GM23248 (cell line): ENCODE measurements around the gene PCCA. TPM values are rescaled to one million over a fixed set of nuclear protein-coding genes. Genes with fewer than 3 reads are reported as not detected.
A peak's percentile ranks its signal among the peaks of the same experiment; 100 is the strongest.

Experiments
- DNase-seq: peaks from one replicate; pipeline ENCODE4 v3.0.0-alpha.2; 2015
- H2AFZ ChIP-seq: fragments of 200-600 bp; sonication (generic); 2 replicates; pipeline ENCODE4 v1.6.1; 2016; ENCODE audit warnings: antibody characterized with exemption
- H3F3A ChIP-seq: fragments of 200-600 bp; sonication (generic); 2 replicates; pipeline ENCODE4 v1.6.1; 2016; ENCODE audit warnings: mild to moderate bottlenecking, antibody characterized with exemption, mixed run types; ENCODE audit not compliant: insufficient read depth
- H3K27ac ChIP-seq: fragments of 200-600 bp; sonication (generic); 2 replicates; pipeline ENCODE4 v1.5.1; 2016; ENCODE audit warnings: mild to moderate bottlenecking
- H3K27me3 ChIP-seq: fragments of 200-600 bp; sonication (generic); replicated peaks from 2 replicates; pipeline ENCODE4 v1.6.1; 2016; ENCODE audit warnings: mild to moderate bottlenecking; ENCODE audit not compliant: insufficient read depth
- H3K36me3 ChIP-seq: fragments of 200-600 bp; sonication (generic); 2 replicates; pipeline ENCODE4 v1.6.1; 2016; ENCODE audit warnings: low read depth, mild to moderate bottlenecking
- H3K4me1 ChIP-seq: fragments of 200-600 bp; sonication (generic); 2 replicates; pipeline ENCODE4 v1.6.1; 2016; ENCODE audit warnings: mild to moderate bottlenecking; ENCODE audit not compliant: insufficient read depth
- H3K4me2 ChIP-seq: fragments of 200-600 bp; sonication (generic); one replicate; pipeline ENCODE4 v1.6.1; 2016; ENCODE audit warnings: mild to moderate bottlenecking; ENCODE audit not compliant: unreplicated experiment
- H3K4me3 ChIP-seq: fragments of 200-600 bp; sonication (generic); 2 replicates; pipeline ENCODE4 v1.5.1; 2016; ENCODE audit warnings: mild to moderate bottlenecking
- H3K79me2 ChIP-seq: fragments of 200-600 bp; sonication (generic); 2 replicates; pipeline ENCODE4 v1.6.1; 2016; ENCODE audit warnings: mild to moderate bottlenecking; ENCODE audit not compliant: insufficient read depth
- H3K9ac ChIP-seq: fragments of 200-600 bp; sonication (generic); 2 replicates; pipeline ENCODE4 v1.6.1; 2016; ENCODE audit warnings: mild to moderate bottlenecking
- H3K9me2 ChIP-seq: fragments of 200-600 bp; sonication (generic); 2 replicates; pipeline ENCODE4 v1.6.1; 2016; ENCODE audit warnings: mixed run types, mild to moderate bottlenecking, moderate library complexity; ENCODE audit not compliant: insufficient read depth
- H3K9me3 ChIP-seq: fragments of 200-600 bp; sonication (generic); one replicate; pipeline ENCODE4 v1.6.1; 2017; ENCODE audit warnings: low read depth
- H4K20me1 ChIP-seq: fragments of 200-600 bp; sonication (generic); 2 replicates; pipeline ENCODE4 v1.6.0; 2016; ENCODE audit not compliant: insufficient read depth
- EZH2 ChIP-seq: fragments of 200-600 bp; sonication (generic); IDR thresholded peaks from 2 replicates; pipeline ENCODE4 v1.6.1; 2018; ENCODE audit warnings: antibody characterized with exemption, mild to moderate bottlenecking; ENCODE audit not compliant: insufficient read depth, poor library complexity, severe bottlenecking
- EZH2phosphoT487 ChIP-seq: fragments of 200-600 bp; sonication (generic); IDR thresholded peaks from 2 replicates; pipeline ENCODE4 v1.6.1; 2018; ENCODE audit warnings: antibody characterized with exemption, moderate library complexity, mild to moderate bottlenecking, low read depth; ENCODE audit not compliant: insufficient read depth
- WGBS, 2 experiments: methylation state at CpG; one replicate each; pipeline ENCODE4 v1.1.6; 2015 to 2017; ENCODE audit warnings: low lambda C conversion rate in 2 of 2, low coverage in 1 of 2; ENCODE audit errors: missing lambda C conversion rate in 2 of 2; 5-methylcytosine and 5-hydroxymethylcytosine counted together
- in situ Hi-C: fragments of 300-500 bp; cut with MboI; formaldehyde crosslinking; loops from 2 replicates; pipeline ENCODE4 v1.15.0; 2020
- polyA plus RNA-seq: library from polyadenylated mRNA; unstranded; fragments of >200 nt; fragmentation: Nextera tagmentation; extraction: Ambion mirVana; gene quantifications from 2 replicates; pipeline ENCODE4 v1.2.1, GENCODE V29; 2016
- total RNA-seq: library from RNA; depleted of rRNA; stranded (reverse); fragments of >200 nt; shearing (Covaris generic); gene quantifications from 2 replicates; pipeline ENCODE4 v1.2.3, GENCODE V29; 2014

PCCA gene
- total and polyA plus RNA-seq, 2 experiments from 2014 or later = 9.1 to 9.6 TPM

DNA sequence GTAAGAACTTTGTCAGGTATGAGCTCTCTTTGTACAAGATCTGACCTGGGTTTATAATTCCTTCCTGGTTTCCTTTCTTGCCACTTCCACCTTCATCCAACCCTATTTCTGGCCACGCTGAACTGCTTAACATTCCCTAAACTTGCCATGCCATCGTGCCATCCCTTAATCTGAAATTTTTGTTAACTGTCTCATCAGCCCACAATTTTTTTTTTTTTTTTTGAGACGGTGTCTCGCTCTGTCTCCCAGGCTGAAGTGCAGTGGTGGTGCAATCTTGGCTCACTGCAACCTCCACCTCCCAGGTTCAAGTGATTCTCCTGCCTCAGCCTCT lies 355.1 kb downstream of the PCCA start:
- Histone ChIP-seq H3K4me1 (peaks cover 23% of the 10 kb centered on the region), H4K20me1 (no peaks in the 10 kb centered on the region), H3K27me3 (no peaks in the 10 kb centered on the region), H3K9me2 (no peaks in the 10 kb centered on the region), H3K36me3 (no peaks in the 10 kb centered on the region), H3K4me3 (no peak overlapping the region), H2AFZ (no peak overlapping the region), H3K9me3 (no peaks in the 10 kb centered on the region), H3K79me2 (no peaks in the 10 kb centered on the region), H3F3A (peaks cover 10% of the 10 kb centered on the region), H3K27ac (no peak overlapping the region), H3K9ac (no peak overlapping the region), H3K4me2 (no peak overlapping the region)
- TF ChIP-seq EZH2phosphoT487 = no peak
- TF ChIP-seq EZH2 = no peak
- in situ Hi-C loops = no loop called here
- peak; percentile 16 for DNase-seq
- WGBS, 2 experiments = 64 to 70% methylated on average over 4 of the region's 4 CpGs

- TF ChIP-seq EZH2phosphoT487 (no peak), EZH2 (no peak)
Measured at GRCh38 chr13:100447831-100448230, 358.9 kb downstream of the PCCA start.

DNA sequence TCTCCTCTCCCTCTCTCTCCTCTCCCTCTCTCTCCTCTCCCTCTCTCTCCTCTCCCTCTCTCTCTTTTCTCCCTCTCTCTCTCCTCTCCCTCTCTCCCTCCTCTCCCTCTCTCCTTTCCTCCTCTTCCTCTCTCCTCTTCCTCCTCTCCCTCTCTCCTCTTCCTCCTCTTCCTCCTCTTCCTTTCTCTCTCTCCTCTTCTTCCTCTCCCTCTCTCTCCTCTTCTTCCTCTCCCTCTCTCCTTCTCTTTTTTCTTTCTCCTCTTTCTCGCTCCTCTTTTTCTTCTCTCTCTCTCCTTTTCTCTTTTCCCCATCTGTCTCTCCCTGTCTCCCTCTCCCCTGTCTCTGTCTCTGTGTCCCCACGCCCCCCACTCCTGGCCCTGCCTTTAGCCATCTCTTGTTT lies 363.0 kb downstream of the PCCA start:
- no peaks in the 10 kb centered on the region for H3K79me2 ChIP-seq
- DNase-seq = no peak
- H3K9ac ChIP-seq = no peak overlapping the region
- no peak for TF ChIP-seq EZH2phosphoT487
- no peak for TF ChIP-seq EZH2
- in situ Hi-C loops = no loop called here
- no peak overlapping the region for H3K27ac ChIP-seq
- no peaks in the 10 kb centered on the region for H3K9me2 ChIP-seq
- H3K27me3 ChIP-seq = no peaks in the 10 kb centered on the region
- no peaks in the 10 kb centered on the region for H4K20me1 ChIP-seq
- no peak overlapping the region for H2AFZ ChIP-seq
- no peaks in the 10 kb centered on the region for H3F3A ChIP-seq
- WGBS, 2 experiments = 88 to 92% methylated on average over 2 of the region's 2 CpGs
- H3K4me2 ChIP-seq = no peak overlapping the region
- H3K4me3 ChIP-seq = no peak overlapping the region
- no peaks in the 10 kb centered on the region for H3K9me3 ChIP-seq
- H3K36me3 ChIP-seq = no peaks in the 10 kb centered on the region
- H3K4me1 ChIP-seq = no peaks in the 10 kb centered on the region

More at GRCh38 chr13:100447831-100448230, 358.9 kb downstream of the PCCA start:
- Histone ChIP-seq H3K79me2 (no peaks in the 10 kb centered on the region), H3K9ac (no peak overlapping the region), H3K4me1 (no peaks in the 10 kb centered on the region), H4K20me1 (no peaks in the 10 kb centered on the region), H3K4me3 (no peak overlapping the region), H2AFZ (no peak overlapping the region), H3K27ac (no peak overlapping the region), H3K9me2 (no peaks in the 10 kb centered on the region), H3F3A (no peaks in the 10 kb centered on the region), H3K36me3 (no peaks in the 10 kb centered on the region), H3K27me3 (no peaks in the 10 kb centered on the region), H3K9me3 (no peaks in the 10 kb centered on the region), H3K4me2 (no peak overlapping the region)
- DNase-seq = no peak
- 90 to 91% methylated on average over 5 of the region's 5 CpGs for WGBS, 2 experiments
- in situ Hi-C loops = no loop called here

DNA sequence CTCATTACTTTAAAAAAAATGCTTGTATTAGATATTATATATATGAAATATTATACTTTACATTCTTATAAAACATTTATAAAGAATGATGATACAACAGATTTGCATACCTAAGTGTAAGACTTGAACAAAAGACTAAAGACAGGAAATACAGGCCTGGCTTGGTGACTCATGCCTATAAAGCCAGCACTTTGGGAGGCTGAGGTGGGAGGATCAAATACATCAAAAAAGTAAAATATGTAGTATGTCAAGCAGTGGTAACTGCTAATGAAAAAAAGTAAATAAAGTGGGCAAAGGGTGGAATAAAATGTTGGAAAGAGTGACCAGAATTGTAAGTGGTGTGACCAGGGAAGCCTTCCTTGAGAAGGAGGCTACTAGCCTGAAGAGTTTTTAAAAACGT lies 366.0 kb downstream of the PCCA start:
- Histone ChIP-seq H3K9ac (no peak overlapping the region), H3K36me3 (no peaks in the 10 kb centered on the region), H3K4me3 (no peak overlapping the region), H2AFZ (no peak overlapping the region), H3K9me3 (no peaks in the 10 kb centered on the region), H3K4me1 (no peaks in the 10 kb centered on the region), H3K27me3 (no peaks in the 10 kb centered on the region), H3K4me2 (no peak overlapping the region), H4K20me1 (no peaks in the 10 kb centered on the region), H3K79me2 (no peaks in the 10 kb centered on the region), H3K9me2 (no peaks in the 10 kb centered on the region), H3F3A (no peaks in the 10 kb centered on the region), H3K27ac (no peak overlapping the region)
- WGBS, 2 experiments = 100% methylated on average over 1 of the region's 1 CpG
- TF ChIP-seq EZH2phosphoT487 (no peak), EZH2 (no peak)
- in situ Hi-C loops = no loop called here
- peak; percentile 48 for DNase-seq

GRCh38 chr13:100458673-100459072 lies 369.8 kb downstream of the PCCA start:
- Histone ChIP-seq H3F3A (no peaks in the 10 kb centered on the region), H2AFZ (no peak overlapping the region), H3K9me3 (no peaks in the 10 kb centered on the region), H3K27ac (no peak overlapping the region), H3K27me3 (no peaks in the 10 kb centered on the region), H3K4me1 (peaks cover under 1% of the 10 kb centered on the region; the same call in 1 of the 2 replicates), H3K4me3 (no peak overlapping the region), H3K36me3 (no peaks in the 10 kb centered on the region), H4K20me1 (no peaks in the 10 kb centered on the region), H3K79me2 (no peaks in the 10 kb centered on the region), H3K9ac (no peak overlapping the region), H3K4me2 (no peak overlapping the region), H3K9me2 (no peaks in the 10 kb centered on the region)
- WGBS, 2 experiments = 92 to 97% methylated on average over 4 of the region's 4 CpGs
- DNase-seq = no peak
- in situ Hi-C loops = no loop called here
- no peak for TF ChIP-seq EZH2phosphoT487
- no peak for TF ChIP-seq EZH2
